Dermis microvascular lymphatic vessel endothelial cell (primary cell): ENCODE data around the gene GPRIN3. TPM values are rescaled to one million over a fixed set of nuclear protein-coding genes. Genes with fewer than 3 reads are reported as not detected.

Source experiments
- DNase-seq, 2 donors: peaks; one replicate each; pipeline versions ENCODE4 v3.0.0 to v3.0.0-alpha.2; 2010; ENCODE audit warnings: low read depth in 2 of 2
- total RNA-seq: library from RNA; depleted of rRNA; stranded (reverse); fragments of >200 nt; gene quantifications from 2 replicates; pipeline ENCODE4 v1.2.1, GENCODE V29; 2014

GPRIN3 gene
- total RNA-seq, 1 donor from 2014 or later = 1.0 TPM

GRCh38 chr4:89290727-89291516, 16.7 kb downstream of the GPRIN3 start:
- DNase-seq = no peak

GRCh38 chr4:89289312-89289711, 18.3 kb downstream of the GPRIN3 start:
- DNase-seq = no peak

GRCh38 chr4:89288430-89288829, 19.2 kb downstream of the GPRIN3 start:
- DNase-seq = no peak

- DNase-seq = no peak
These were observed 19.7 kb downstream of the GPRIN3 start for GRCh38 chr4:89287945-89288344.

GRCh38 chr4:89285745-89286144, 21.9 kb downstream of the GPRIN3 start:
- no peak for DNase-seq

GRCh38 chr4:89284828-89285227, 22.8 kb downstream of the GPRIN3 start:
- DNase-seq = no peak

- no peak for DNase-seq
These were observed 23.6 kb downstream of the GPRIN3 start for GRCh38 chr4:89284020-89284424.

GRCh38 chr4:89283226-89284009, 24.2 kb downstream of the GPRIN3 start:
- no peak for DNase-seq

- no peak for DNase-seq
These were observed 28.2 kb downstream of the GPRIN3 start for GRCh38 chr4:89279385-89279784.

GRCh38 chr4:89277412-89277811, 30.2 kb downstream of the GPRIN3 start:
- DNase-seq = no peak

- DNase-seq = no peak
These were observed 31.3 kb downstream of the GPRIN3 start for GRCh38 chr4:89276296-89276695.

- DNase-seq = no peak
These were observed 32.0 kb downstream of the GPRIN3 start for GRCh38 chr4:89275587-89275986.

- peak in 1 of 2 donors; percentile 2 for DNase-seq
These were observed 33.9 kb downstream of the GPRIN3 start for GRCh38 chr4:89273741-89274141.

- DNase-seq = no peak
These were observed 36.8 kb downstream of the GPRIN3 start for GRCh38 chr4:89270792-89271191.

GRCh38 chr4:89269121-89269666, 38.4 kb downstream of the GPRIN3 start:
- no peak for DNase-seq

GRCh38 chr4:89268679-89269078, 38.9 kb downstream of the GPRIN3 start:
- no peak for DNase-seq

- no peak for DNase-seq
These were observed 39.8 kb downstream of the GPRIN3 start for GRCh38 chr4:89267846-89268245.

GRCh38 chr4:89267392-89267791, 40.2 kb downstream of the GPRIN3 start:
- DNase-seq = no peak

GRCh38 chr4:89266128-89266527, 41.5 kb downstream of the GPRIN3 start:
- DNase-seq = peak; percentile 52 to 63

- DNase-seq = no peak
These were observed 44.3 kb downstream of the GPRIN3 start for GRCh38 chr4:89263265-89263664.

- no peak for DNase-seq
These were observed 48.1 kb downstream of the GPRIN3 start for GRCh38 chr4:89259301-89260028.

- DNase-seq = no peak
These were observed 49.1 kb downstream of the GPRIN3 start for GRCh38 chr4:89258506-89258905.
